ENCODE results near the gene VIL1.

The VIL1 gene

GRCh38 chr2:218387369-218388194, 31.3 kb upstream of the VIL1 start (continued):
- TF ChIP-seq ZNF362 (tag by site-specific recombination; IDR thresholded peaks at IDR 0.05) = peak; percentile 97
- no peak for TF ChIP-seq ZNF248 (tag by site-specific recombination; IDR thresholded peaks at IDR 0.05)
- no peak for TF ChIP-seq ZNF514 (tag by site-specific recombination; IDR thresholded peaks at IDR 0.05)
- TF ChIP-seq ZNF366 (tag by site-specific recombination; conservative IDR thresholded peaks at IDR 0.05) = peak; percentile 30; the same call in 1 of the 2 replicates
- TF ChIP-seq, protein P1, sequence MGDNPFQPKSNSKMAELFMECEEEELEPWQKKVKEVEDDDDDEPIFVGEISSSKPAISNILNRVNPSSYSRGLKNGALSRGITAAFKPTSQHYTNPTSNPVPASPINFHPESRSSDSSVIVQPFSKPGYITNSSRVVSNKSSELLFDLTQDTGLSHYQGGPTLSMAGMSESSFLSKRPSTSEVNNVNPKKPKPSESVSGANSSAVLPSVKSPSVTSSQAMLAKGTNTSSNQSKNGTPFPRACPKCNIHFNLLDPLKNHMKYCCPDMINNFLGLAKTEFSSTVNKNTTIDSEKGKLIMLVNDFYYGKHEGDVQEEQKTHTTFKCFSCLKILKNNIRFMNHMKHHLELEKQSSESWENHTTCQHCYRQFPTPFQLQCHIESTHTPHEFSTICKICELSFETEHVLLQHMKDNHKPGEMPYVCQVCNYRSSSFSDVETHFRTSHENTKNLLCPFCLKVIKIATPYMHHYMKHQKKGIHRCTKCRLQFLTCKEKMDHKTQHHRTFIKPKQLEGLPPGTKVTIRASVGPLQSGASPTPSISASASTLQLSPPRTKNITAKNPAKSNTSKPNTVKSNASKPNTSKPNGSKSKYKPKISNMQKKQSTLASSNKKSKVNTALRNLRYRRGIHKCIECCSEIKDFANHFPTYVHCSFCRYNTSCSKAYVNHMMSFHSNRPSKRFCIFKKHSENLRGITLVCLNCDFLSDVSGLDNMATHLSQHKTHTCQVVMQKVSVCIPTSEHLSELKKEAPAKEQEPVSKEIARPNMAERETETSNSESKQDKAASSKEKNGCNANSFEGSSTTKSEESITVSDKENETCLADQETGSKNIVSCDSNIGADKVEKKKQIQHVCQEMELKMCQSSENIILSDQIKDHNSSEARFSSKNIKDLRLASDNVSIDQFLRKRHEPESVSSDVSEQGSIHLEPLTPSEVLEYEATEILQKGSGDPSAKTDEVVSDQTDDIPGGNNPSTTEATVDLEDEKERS (tag by site-specific recombination; IDR thresholded peaks at IDR 0.05) = no peak
- no peak for TF ChIP-seq ZFP3 (tag by site-specific recombination; IDR thresholded peaks at IDR 0.05; ENCODE audit: low read depth)
- peak; percentile 26; the same call in 1 of the 2 replicates for TF ChIP-seq YY2 (tag by site-specific recombination; IDR thresholded peaks at IDR 0.05)
- TF ChIP-seq, protein P2, sequence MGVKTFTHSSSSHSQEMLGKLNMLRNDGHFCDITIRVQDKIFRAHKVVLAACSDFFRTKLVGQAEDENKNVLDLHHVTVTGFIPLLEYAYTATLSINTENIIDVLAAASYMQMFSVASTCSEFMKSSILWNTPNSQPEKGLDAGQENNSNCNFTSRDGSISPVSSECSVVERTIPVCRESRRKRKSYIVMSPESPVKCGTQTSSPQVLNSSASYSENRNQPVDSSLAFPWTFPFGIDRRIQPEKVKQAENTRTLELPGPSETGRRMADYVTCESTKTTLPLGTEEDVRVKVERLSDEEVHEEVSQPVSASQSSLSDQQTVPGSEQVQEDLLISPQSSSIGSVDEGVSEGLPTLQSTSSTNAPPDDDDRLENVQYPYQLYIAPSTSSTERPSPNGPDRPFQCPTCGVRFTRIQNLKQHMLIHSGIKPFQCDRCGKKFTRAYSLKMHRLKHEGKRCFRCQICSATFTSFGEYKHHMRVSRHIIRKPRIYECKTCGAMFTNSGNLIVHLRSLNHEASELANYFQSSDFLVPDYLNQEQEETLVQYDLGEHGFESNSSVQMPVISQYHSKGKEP (tag by site-specific recombination; IDR thresholded peaks at IDR 0.05) = no peak

- Histone ChIP-seq H3K9me3 (ENCODE audit: control insufficient read depth, insufficient read depth, low read depth, low read length) (no peaks in the 10 kb centered on the region), H3K27ac (ENCODE audit: extremely low read depth, low read depth, low read length) (no peak overlapping the region), H3K4me3 (ENCODE audit: low read depth, low read length) (no peak overlapping the region), H3K4me1 (ENCODE audit: control insufficient read depth, insufficient read depth, low read length) (0 out of 2 replicates have a peak, but pooled peaks cover 2% of the 10 kb centered on the region), H3K36me3 (ENCODE audit: control insufficient read depth in 2 of 2, insufficient read depth in 1 of 2, low read length in 2 of 2) (no peaks in the 10 kb centered on the region)
- POLR2A ChIA-PET = interaction anchor here (0.6 kb wide), 1 partner anchor 103 kb away, joined by 3 read pairs; no protein-coding TSS in a partner anchor
- CTCF ChIA-PET = interaction anchor here (0.7 kb wide), 2 partner anchors 27 to 88 kb away, joined by 3 to 5 read pairs; no protein-coding TSS in a partner anchor
- no peak for TF ChIP-seq ZSCAN30 (tag by site-specific recombination; IDR thresholded peaks at IDR 0.05)
- TF ChIP-seq, protein P3, sequence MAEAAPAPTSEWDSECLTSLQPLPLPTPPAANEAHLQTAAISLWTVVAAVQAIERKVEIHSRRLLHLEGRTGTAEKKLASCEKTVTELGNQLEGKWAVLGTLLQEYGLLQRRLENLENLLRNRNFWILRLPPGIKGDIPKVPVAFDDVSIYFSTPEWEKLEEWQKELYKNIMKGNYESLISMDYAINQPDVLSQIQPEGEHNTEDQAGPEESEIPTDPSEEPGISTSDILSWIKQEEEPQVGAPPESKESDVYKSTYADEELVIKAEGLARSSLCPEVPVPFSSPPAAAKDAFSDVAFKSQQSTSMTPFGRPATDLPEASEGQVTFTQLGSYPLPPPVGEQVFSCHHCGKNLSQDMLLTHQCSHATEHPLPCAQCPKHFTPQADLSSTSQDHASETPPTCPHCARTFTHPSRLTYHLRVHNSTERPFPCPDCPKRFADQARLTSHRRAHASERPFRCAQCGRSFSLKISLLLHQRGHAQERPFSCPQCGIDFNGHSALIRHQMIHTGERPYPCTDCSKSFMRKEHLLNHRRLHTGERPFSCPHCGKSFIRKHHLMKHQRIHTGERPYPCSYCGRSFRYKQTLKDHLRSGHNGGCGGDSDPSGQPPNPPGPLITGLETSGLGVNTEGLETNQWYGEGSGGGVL (tag by site-specific recombination; IDR thresholded peaks at IDR 0.05) = no peak
- no peak for TF ChIP-seq ZXDB (tag by site-specific recombination; IDR thresholded peaks at IDR 0.05)
- TF ChIP-seq ZNF558 (tag by site-specific recombination; IDR thresholded peaks at IDR 0.05) = no peak
- no peak for TF ChIP-seq FEZF1 (tag by site-specific recombination; IDR thresholded peaks at IDR 0.05)
- no peak for TF ChIP-seq SP2 (tag by site-specific recombination; IDR thresholded peaks at IDR 0.05)
- TF ChIP-seq ZNF837 (tag by site-specific recombination; IDR thresholded peaks at IDR 0.05) = no peak
- TF ChIP-seq ZNF146 (tag by site-specific recombination; IDR thresholded peaks at IDR 0.05) = no peak
- TF ChIP-seq ZNF37A (tag by site-specific recombination; IDR thresholded peaks at IDR 0.05) = no peak
- no peak for TF ChIP-seq ZNF433 (tag by site-specific recombination; IDR thresholded peaks at IDR 0.05; ENCODE audit: low read depth)
- TF ChIP-seq OSR2 (tag by site-specific recombination; IDR thresholded peaks at IDR 0.05) = no peak
- no peak for TF ChIP-seq ZNF292 (tag by site-specific recombination; IDR thresholded peaks at IDR 0.05; ENCODE audit: borderline replicate concordance, low read depth)
- TF ChIP-seq, protein P4, sequence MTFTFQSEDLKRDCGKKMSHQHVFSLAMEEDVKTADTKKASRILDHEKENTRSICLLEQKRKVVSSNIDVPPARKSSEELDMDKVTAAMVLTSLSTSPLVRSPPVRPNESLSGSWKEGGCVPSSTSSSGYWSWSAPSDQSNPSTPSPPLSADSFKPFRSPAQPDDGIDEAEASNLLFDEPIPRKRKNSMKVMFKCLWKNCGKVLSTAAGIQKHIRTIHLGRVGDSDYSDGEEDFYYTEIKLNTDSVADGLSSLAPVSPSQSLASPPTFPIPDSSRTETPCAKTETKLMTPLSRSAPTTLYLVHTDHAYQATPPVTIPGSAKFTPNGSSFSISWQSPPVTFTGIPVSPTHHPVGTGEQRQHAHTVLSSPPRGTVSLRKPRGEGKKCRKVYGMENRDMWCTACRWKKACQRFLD (tag by site-specific recombination; IDR thresholded peaks at IDR 0.05) = no peak
- TF ChIP-seq WT1 (tag by site-specific recombination; IDR thresholded peaks at IDR 0.05) = no peak
- no peak for TF ChIP-seq ZNF549 (tag by site-specific recombination; IDR thresholded peaks at IDR 0.05)
- TF ChIP-seq ZNF621 (tag by site-specific recombination; IDR thresholded peaks at IDR 0.05) = no peak
- no peak for TF ChIP-seq HOXC10 (CRISPR knock-in tag; IDR thresholded peaks at IDR 0.05)
Observed at GRCh38 chr2:218389333-218390150, 29.4 kb upstream of the VIL1 start.
